ENCODE measurements around the gene CDH4.
A peak's percentile ranks its signal among the peaks of the same experiment; 100 is the strongest.

The CDH4 gene

GRCh38 chr20:61426352-61426751 lies 174.3 kb downstream of the CDH4 start (continued):
- TF ChIP-seq ZNF391 (tag by site-specific recombination; IDR thresholded peaks at IDR 0.05; ENCODE audit: borderline replicate concordance, low read depth) (no peak), ZNF416 (tag by site-specific recombination; IDR thresholded peaks at IDR 0.05) (no peak), ZBTB11 (tag by site-specific recombination; conservative IDR thresholded peaks at IDR 0.05; ENCODE audit: low read depth) (no peak), ZSCAN18 (tag by site-specific recombination; IDR thresholded peaks at IDR 0.05) (no peak), ZNF398 (tag by site-specific recombination; IDR thresholded peaks at IDR 0.05) (no peak), ZNF785 (tag by site-specific recombination; IDR thresholded peaks at IDR 0.05) (no peak), INSM2 (tag by site-specific recombination; IDR thresholded peaks at IDR 0.05) (no peak)

- Histone ChIP-seq H3K36me3 (ENCODE audit: control insufficient read depth in 2 of 2, insufficient read depth in 1 of 2, low read length in 2 of 2) (no peaks in the 10 kb centered on the region), H3K4me3 (ENCODE audit: low read depth, low read length) (no peak overlapping the region), H3K4me1 (ENCODE audit: control insufficient read depth, insufficient read depth, low read length) (peaks cover 12% of the 10 kb centered on the region), H3K27ac (ENCODE audit: extremely low read depth, low read depth, low read length) (no peak overlapping the region), H3K9me3 (ENCODE audit: control insufficient read depth, insufficient read depth, low read depth, low read length) (no peaks in the 10 kb centered on the region)
- ChIA-PET CTCF (no interaction called here), POLR2A (no interaction called here)
- TF ChIP-seq ZNF174 (tag by site-specific recombination; IDR thresholded peaks at IDR 0.05) (no peak), ZNF366 (tag by site-specific recombination; conservative IDR thresholded peaks at IDR 0.05) (peak; percentile 82), SCRT2 (tag by site-specific recombination; IDR thresholded peaks at IDR 0.05) (no peak), TRIM28 (IDR thresholded peaks at IDR 0.05; ENCODE audit: borderline replicate concordance, low read length) (no peak), ZBTB17 (tag by site-specific recombination; IDR thresholded peaks at IDR 0.05) (peak; percentile 35; the same call in 1 of the 2 replicates), BCL11B (tag by site-specific recombination; IDR thresholded peaks at IDR 0.05; ENCODE audit: low read depth) (no peak), ZFHX2 (tag by site-specific recombination; conservative IDR thresholded peaks at IDR 0.05) (peak; percentile 98), ZBTB20 (tag by site-specific recombination; IDR thresholded peaks at IDR 0.05) (0 out of 2 replicates have a peak, but pooled peaks have one; percentile 21), ZNF2 (tag by site-specific recombination; IDR thresholded peaks at IDR 0.05) (no peak), KLF1 (tag by site-specific recombination; IDR thresholded peaks at IDR 0.05) (peak; percentile 78), ZNF37A (tag by site-specific recombination; IDR thresholded peaks at IDR 0.05) (no peak), HIC1 (tag by site-specific recombination; IDR thresholded peaks at IDR 0.05) (no peak), ZIC2 (tag by site-specific recombination; IDR thresholded peaks at IDR 0.05) (no peak), ZNF26 (tag by site-specific recombination; IDR thresholded peaks at IDR 0.05) (no peak), FEZF1 (tag by site-specific recombination; IDR thresholded peaks at IDR 0.05) (no peak), ATF2 (tag by site-specific recombination; IDR thresholded peaks at IDR 0.05; ENCODE audit: low read depth) (no peak)
Observed at GRCh38 chr20:61429458-61430227, 177.6 kb downstream of the CDH4 start.
